Calu3 (cell line): ENCODE results near the gene CYBC1. TPM values are rescaled to one million over a fixed set of nuclear protein-coding genes. Genes with fewer than 3 reads are reported as not detected.

Source experiments
- BruUV-seq: library from RNA; stranded (reverse); fragments of 400-500 nt; replicated peaks from 2 replicates; lab custom pipeline; 2021; lab: Mats Ljungman, UMichigan
- CTCF ChIA-PET: fragments of 300-600 bp; sonication (Branson Sonifier 250); formaldehyde crosslinking; loops from one replicate; lab custom pipeline; 2022; ENCODE audit warnings: antibody characterized with exemption; lab: Charles Lee
- DNase-seq: peaks from one replicate; pipeline ENCODE4 v3.0.0; 2022
- H3K27ac Mint-ChIP-seq: one replicate; pipeline ENCODE4 v1.8.0; 2022; ENCODE audit warnings: mixed read lengths; ENCODE audit not compliant: unreplicated experiment
- H3K27me3 Mint-ChIP-seq: one replicate; pipeline ENCODE4 v1.8.0; 2022; ENCODE audit warnings: mixed read lengths; ENCODE audit not compliant: unreplicated experiment
- H3K36me3 Mint-ChIP-seq: one replicate; pipeline ENCODE4 v1.8.0; 2022; ENCODE audit warnings: mild to moderate bottlenecking, moderate library complexity, mixed read lengths; ENCODE audit not compliant: insufficient read depth, unreplicated experiment
- H3K4me1 Mint-ChIP-seq: one replicate; pipeline ENCODE4 v1.8.0; 2022; ENCODE audit warnings: mild to moderate bottlenecking, low read depth, mixed read lengths; ENCODE audit not compliant: unreplicated experiment
- H3K4me3 Mint-ChIP-seq: one replicate; pipeline ENCODE4 v1.8.0; 2022; ENCODE audit warnings: mild to moderate bottlenecking, low read depth, moderate library complexity, mixed read lengths; ENCODE audit not compliant: unreplicated experiment
- H3K9me3 Mint-ChIP-seq: one replicate; pipeline ENCODE4 v1.8.0; 2022; ENCODE audit warnings: low read depth, mixed read lengths; ENCODE audit not compliant: unreplicated experiment
- CTCF ChIP-seq: fragments of 200-600 bp; IDR thresholded peaks from one replicate; pipeline ENCODE4 v1.8.0; 2022; ENCODE audit warnings: antibody characterized with exemption; ENCODE audit not compliant: unreplicated experiment
- intact Hi-C: fragments of 100-400 bp; cut with micrococcal nuclease; formaldehyde crosslinking; loops from one replicate; pipeline ENCODE4 v1.10.0; 2022; ENCODE audit not compliant: unreplicated experiment
- total RNA-seq: library from RNA; stranded (reverse); gene quantifications from 2 replicates; pipeline ENCODE4 v1.2.3, GENCODE V29; 2022

CYBC1 gene
- total RNA-seq, 1 experiment from 2014 or later = 80.3 TPM

- TF ChIP-seq CTCF = no peak
- Mint-ChIP-seq H3K27ac (no peak overlapping the region), H3K27me3 (no peaks in the 10 kb centered on the region), H3K9me3 (no peaks in the 10 kb centered on the region), H3K4me3 (no peak overlapping the region), H3K4me1 (peaks cover 9% of the 10 kb centered on the region), H3K36me3 (peaks cover 34% of the 10 kb centered on the region)
- CTCF ChIA-PET = interaction anchor here (0.6 kb wide), 1 partner anchor 18 kb away, joined by 3 read pairs; no protein-coding TSS in a partner anchor
- intact Hi-C loops = no loop called here
- BruUV-seq = no TSS peak
- DNase-seq = no peak
Observed at GRCh38 chr17:82489117-82489516, 38.6 kb upstream of the CYBC1 start.

- CTCF ChIA-PET = no interaction called here
- H3K27me3 Mint-ChIP-seq = no peaks in the 10 kb centered on the region
- TF ChIP-seq CTCF = no peak
- peaks cover 2% of the 10 kb centered on the region for H3K4me1 Mint-ChIP-seq
- H3K4me3 Mint-ChIP-seq = no peak overlapping the region
- no peaks in the 10 kb centered on the region for H3K9me3 Mint-ChIP-seq
- no peak overlapping the region for H3K27ac Mint-ChIP-seq
- peaks cover 28% of the 10 kb centered on the region for H3K36me3 Mint-ChIP-seq
- intact Hi-C loops = no loop called here
- no peak for DNase-seq
- no TSS peak for BruUV-seq
Observed at GRCh38 chr17:82487910-82488309, 37.4 kb upstream of the CYBC1 start.

GRCh38 chr17:82486231-82487094, 35.9 kb upstream of the CYBC1 start:
- H3K9me3 Mint-ChIP-seq = no peaks in the 10 kb centered on the region
- BruUV-seq = no TSS peak
- H3K27me3 Mint-ChIP-seq = no peaks in the 10 kb centered on the region
- no peak for DNase-seq
- H3K36me3 Mint-ChIP-seq = peaks cover 28% of the 10 kb centered on the region
- no peak for TF ChIP-seq CTCF
- H3K4me1 Mint-ChIP-seq = no peaks in the 10 kb centered on the region
- intact Hi-C loops = no loop called here
- CTCF ChIA-PET = interaction anchor here (0.5 kb wide), 1 partner anchor 15 kb away, joined by 3 read pairs; no protein-coding TSS in a partner anchor
- no peak overlapping the region for H3K27ac Mint-ChIP-seq
- H3K4me3 Mint-ChIP-seq = no peak overlapping the region

- H3K9me3 Mint-ChIP-seq = no peaks in the 10 kb centered on the region
- intact Hi-C loops = no loop called here
- H3K27me3 Mint-ChIP-seq = no peaks in the 10 kb centered on the region
- BruUV-seq = no TSS peak
- CTCF ChIA-PET = no interaction called here
- no peak for TF ChIP-seq CTCF
- peaks cover 31% of the 10 kb centered on the region for H3K36me3 Mint-ChIP-seq
- H3K4me3 Mint-ChIP-seq = no peak overlapping the region
- no peak for DNase-seq
- no peaks in the 10 kb centered on the region for H3K4me1 Mint-ChIP-seq
- no peak overlapping the region for H3K27ac Mint-ChIP-seq
Observed at GRCh38 chr17:82483836-82484235, 33.3 kb upstream of the CYBC1 start.
